Measurements from ENCODE around the gene ITPR2. TPM values are rescaled to one million over a fixed set of nuclear protein-coding genes. Genes with fewer than 3 reads are reported as not detected.

Gene ITPR2
- total and polyA plus RNA-seq, 2 of the 13 experiments (the other 11 are each of a cell fraction or from before 2014, with no cell fraction given): 31.9 to 81.9 TPM

- TF ChIP-seq, protein P1, sequence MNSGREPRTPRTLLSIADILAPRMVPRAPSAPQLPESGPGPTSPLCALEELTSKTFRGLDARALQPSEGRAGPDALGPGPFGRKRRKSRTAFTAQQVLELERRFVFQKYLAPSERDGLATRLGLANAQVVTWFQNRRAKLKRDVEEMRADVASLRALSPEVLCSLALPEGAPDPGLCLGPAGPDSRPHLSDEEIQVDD (CRISPR knock-in tag; IDR thresholded peaks at IDR 0.05; ENCODE audit: borderline replicate concordance): no peak
- peak; percentile 57 for TF ChIP-seq RCOR2 (CRISPR knock-in tag; IDR thresholded peaks at IDR 0.05)
- TF ChIP-seq, protein P2, sequence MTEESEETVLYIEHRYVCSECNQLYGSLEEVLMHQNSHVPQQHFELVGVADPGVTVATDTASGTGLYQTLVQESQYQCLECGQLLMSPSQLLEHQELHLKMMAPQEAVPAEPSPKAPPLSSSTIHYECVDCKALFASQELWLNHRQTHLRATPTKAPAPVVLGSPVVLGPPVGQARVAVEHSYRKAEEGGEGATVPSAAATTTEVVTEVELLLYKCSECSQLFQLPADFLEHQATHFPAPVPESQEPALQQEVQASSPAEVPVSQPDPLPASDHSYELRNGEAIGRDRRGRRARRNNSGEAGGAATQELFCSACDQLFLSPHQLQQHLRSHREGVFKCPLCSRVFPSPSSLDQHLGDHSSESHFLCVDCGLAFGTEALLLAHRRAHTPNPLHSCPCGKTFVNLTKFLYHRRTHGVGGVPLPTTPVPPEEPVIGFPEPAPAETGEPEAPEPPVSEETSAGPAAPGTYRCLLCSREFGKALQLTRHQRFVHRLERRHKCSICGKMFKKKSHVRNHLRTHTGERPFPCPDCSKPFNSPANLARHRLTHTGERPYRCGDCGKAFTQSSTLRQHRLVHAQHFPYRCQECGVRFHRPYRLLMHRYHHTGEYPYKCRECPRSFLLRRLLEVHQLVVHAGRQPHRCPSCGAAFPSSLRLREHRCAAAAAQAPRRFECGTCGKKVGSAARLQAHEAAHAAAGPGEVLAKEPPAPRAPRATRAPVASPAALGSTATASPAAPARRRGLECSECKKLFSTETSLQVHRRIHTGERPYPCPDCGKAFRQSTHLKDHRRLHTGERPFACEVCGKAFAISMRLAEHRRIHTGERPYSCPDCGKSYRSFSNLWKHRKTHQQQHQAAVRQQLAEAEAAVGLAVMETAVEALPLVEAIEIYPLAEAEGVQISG (CRISPR knock-in tag; IDR thresholded peaks at IDR 0.05): no peak
- TF ChIP-seq, protein P3, sequence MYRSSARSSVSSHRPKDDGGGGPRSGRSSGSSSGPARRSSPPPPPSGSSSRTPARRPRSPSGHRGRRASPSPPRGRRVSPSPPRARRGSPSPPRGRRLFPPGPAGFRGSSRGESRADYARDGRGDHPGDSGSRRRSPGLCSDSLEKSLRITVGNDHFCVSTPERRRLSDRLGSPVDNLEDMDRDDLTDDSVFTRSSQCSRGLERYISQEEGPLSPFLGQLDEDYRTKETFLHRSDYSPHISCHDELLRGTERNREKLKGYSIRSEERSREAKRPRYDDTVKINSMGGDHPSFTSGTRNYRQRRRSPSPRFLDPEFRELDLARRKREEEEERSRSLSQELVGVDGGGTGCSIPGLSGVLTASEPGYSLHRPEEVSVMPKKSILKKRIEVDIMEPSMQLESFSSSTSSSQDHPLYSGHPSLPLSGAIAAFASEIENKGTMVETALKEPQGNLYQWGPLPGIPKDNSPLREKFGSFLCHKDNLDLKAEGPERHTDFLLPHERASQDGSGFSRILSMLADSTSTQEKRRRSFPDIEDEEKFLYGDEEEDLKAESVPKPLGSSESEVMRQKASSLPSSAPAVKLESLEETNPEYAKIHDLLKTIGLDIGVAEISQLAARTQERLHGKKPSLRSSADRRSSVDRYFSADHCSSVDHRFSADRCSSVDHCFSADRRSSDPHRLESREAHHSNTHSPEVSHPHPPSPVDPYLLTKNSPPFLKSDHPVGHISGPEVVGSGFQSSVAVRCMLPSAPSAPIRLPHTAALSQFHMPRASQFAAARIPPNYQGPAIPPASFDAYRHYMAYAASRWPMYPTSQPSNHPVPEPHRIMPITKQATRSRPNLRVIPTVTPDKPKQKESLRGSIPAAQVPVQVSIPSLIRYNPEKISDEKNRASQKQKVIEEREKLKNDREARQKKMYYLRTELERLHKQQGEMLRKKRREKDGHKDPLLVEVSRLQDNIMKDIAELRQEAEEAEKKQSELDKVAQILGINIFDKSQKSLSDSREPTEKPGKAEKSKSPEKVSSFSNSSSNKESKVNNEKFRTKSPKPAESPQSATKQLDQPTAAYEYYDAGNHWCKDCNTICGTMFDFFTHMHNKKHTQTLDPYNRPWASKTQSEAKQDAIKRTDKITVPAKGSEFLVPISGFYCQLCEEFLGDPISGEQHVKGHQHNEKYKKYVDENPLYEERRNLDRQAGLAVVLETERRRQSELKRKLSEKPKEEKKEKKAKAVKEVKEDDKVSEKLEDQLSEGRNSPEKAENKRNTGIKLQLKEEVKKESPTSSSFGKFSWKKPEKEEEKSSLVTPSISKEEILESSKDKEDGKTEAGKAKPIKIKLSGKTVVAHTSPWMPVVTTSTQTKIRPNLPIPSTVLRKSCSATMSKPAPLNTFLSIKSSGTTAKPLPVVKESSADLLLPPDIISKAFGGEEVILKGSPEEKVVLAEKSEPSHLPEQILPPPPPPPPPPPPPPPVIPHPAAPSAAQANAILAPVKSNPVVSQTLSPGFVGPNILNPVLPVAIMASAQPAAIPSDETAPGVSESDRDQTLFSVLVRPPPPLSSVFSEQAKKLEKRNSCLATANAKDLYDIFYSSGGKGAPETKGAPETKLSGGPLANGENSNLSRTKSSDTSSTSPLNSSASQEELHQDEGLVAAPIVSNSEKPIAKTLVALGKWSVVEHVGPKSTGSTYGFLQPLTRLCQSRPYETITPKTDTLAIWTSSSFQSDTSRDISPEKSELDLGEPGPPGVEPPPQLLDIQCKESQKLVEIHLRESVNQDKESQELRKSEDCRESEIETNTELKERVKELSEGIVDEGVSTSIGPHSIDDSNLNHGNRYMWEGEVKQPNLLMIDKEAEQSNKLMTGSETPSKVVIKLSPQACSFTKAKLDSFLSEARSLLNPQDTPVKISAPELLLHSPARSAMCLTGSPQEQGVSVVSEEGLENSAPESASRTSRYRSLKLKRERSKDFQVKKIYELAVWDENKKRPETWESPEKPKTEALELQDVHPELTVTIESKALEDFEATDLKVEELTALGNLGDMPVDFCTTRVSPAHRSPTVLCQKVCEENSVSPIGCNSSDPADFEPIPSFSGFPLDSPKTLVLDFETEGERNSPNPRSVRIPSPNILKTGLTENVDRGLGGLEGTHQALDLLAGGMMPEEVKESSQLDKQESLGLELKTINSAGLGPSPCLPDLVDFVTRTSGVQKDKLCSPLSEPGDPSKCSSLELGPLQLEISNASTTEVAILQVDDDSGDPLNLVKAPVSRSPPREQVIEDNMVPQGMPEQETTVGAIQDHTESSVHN (CRISPR knock-in tag; IDR thresholded peaks at IDR 0.05): no peak
- TF ChIP-seq, protein P4, sequence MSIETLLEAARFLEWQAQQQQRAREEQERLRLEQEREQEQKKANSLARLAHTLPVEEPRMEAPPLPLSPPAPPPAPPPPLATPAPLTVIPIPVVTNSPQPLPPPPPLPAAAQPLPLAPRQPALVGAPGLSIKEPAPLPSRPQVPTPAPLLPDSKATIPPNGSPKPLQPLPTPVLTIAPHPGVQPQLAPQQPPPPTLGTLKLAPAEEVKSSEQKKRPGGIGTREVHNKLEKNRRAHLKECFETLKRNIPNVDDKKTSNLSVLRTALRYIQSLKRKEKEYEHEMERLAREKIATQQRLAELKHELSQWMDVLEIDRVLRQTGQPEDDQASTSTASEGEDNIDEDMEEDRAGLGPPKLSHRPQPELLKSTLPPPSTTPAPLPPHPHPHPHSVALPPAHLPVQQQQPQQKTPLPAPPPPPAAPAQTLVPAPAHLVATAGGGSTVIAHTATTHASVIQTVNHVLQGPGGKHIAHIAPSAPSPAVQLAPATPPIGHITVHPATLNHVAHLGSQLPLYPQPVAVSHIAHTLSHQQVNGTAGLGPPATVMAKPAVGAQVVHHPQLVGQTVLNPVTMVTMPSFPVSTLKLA (IDR thresholded peaks at IDR 0.05): no peak
- TF ChIP-seq ZNF629 (CRISPR knock-in tag; conservative IDR thresholded peaks at IDR 0.05): peak; percentile 87
- TF ChIP-seq, protein P5, sequence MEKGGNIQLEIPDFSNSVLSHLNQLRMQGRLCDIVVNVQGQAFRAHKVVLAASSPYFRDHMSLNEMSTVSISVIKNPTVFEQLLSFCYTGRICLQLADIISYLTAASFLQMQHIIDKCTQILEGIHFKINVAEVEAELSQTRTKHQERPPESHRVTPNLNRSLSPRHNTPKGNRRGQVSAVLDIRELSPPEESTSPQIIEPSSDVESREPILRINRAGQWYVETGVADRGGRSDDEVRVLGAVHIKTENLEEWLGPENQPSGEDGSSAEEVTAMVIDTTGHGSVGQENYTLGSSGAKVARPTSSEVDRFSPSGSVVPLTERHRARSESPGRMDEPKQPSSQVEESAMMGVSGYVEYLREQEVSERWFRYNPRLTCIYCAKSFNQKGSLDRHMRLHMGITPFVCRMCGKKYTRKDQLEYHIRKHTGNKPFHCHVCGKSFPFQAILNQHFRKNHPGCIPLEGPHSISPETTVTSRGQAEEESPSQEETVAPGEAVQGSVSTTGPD (CRISPR knock-in tag; IDR thresholded peaks at IDR 0.05): no peak
- TF ChIP-seq ZNF333 (CRISPR knock-in tag; IDR thresholded peaks at IDR 0.05; ENCODE audit: borderline replicate concordance): no peak
- no peak for TF ChIP-seq ASH2L (IDR thresholded peaks at IDR 0.05; ENCODE audit: insufficient read length, low read depth, low read length)
- TF ChIP-seq KAT8 (CRISPR knock-in tag; IDR thresholded peaks at IDR 0.05): no peak
- peak; percentile 28; the same call in 1 of the 2 replicates for TF ChIP-seq NCOA2 (CRISPR knock-in tag; IDR thresholded peaks at IDR 0.05)
- peak; percentile 84 for TF ChIP-seq CEBPB (IDR thresholded peaks at IDR 0.05; ENCODE audit: borderline replicate concordance, low read depth, low read length)
- TF ChIP-seq ZNF543 (CRISPR knock-in tag; IDR thresholded peaks at IDR 0.05): no peak
- no peak for TF ChIP-seq ZNF33B (CRISPR knock-in tag; IDR thresholded peaks at IDR 0.05)
- peak; percentile 42; the same call in 1 of the 2 replicates for TF ChIP-seq SOX5 (CRISPR knock-in tag; IDR thresholded peaks at IDR 0.05; ENCODE audit: borderline replicate concordance)
- peak; percentile 59 for TF ChIP-seq CEBPG (CRISPR knock-in tag; IDR thresholded peaks at IDR 0.05)
- TF ChIP-seq CAMTA2 (CRISPR knock-in tag; IDR thresholded peaks at IDR 0.05; ENCODE audit: borderline replicate concordance): no peak
These were observed 205.7 kb downstream of the ITPR2 start (continued) for GRCh38 chr12:26627335-26627734.
